Measurements from ENCODE around the gene NFKB1. TPM values are rescaled to one million over a fixed set of nuclear protein-coding genes. Genes with fewer than 3 reads are reported as not detected.

The NFKB1 gene
- total and polyA plus RNA-seq, 9 of the 15 experiments (the other 6 are each of a cell fraction or from before 2014, with no cell fraction given): 2.4 to 14.5 (median 10.3) TPM

- peaks cover 13 to 18% of the 10 kb centered on the region in 2 experiments; a peak in 4 of 5 replicates for H3K4me1 ChIP-seq (replicated peaks in 1 of 2; ENCODE audit: control insufficient read depth in 2 of 2, insufficient read depth in 2 of 2, low read length in 2 of 2)
- H3K36me3 ChIP-seq (ENCODE audit: control insufficient read depth, insufficient read depth, low read length): no peaks in the 10 kb centered on the region
- WGBS (ENCODE audit: insufficient coverage, low coverage, missing lambda C conversion rate): no CpG with 5 or more reads among the region's 44 CpGs
- POLR2A ChIA-PET: interaction anchor here (0.7 kb wide), 1 partner anchor 331 kb away, joined by 4 read pairs; no protein-coding TSS in a partner anchor
- peak overlapping the region; percentile 93 for H2AFZ ChIP-seq (ENCODE audit: low read depth, low read length)
- peak overlapping the region; percentile 91 for H3K27ac ChIP-seq (ENCODE audit: extremely low read depth, low read depth, low read length)
- ATAC-seq (peak; percentile 77), FAIRE-seq (no peak), DNase-seq (ENCODE audit: extremely low read depth in 1 of 4, low spot score in 3 of 4) (peak in 2 of 4 experiments; percentile 61)
- no peaks in the 10 kb centered on the region for H4K20me1 ChIP-seq (replicated peaks; ENCODE audit: control insufficient read depth, insufficient read depth, low read length)
- no peaks in the 10 kb centered on the region for H3K9me3 ChIP-seq (replicated peaks; ENCODE audit: control insufficient read depth, insufficient read depth, low read depth, low read length)
- intact Hi-C loops (cut with micrococcal nuclease): loop anchor here (5.0 kb wide), 4 partner anchors 54 to 506 kb away; partner anchors contain the start of gene UBE2D3
- peak overlapping the region; percentile 81 for H3K4me3 ChIP-seq
- peaks cover 29% of the 10 kb centered on the region for H3K79me2 ChIP-seq (ENCODE audit: control insufficient read depth, insufficient read depth, low read length)
- in situ Hi-C loops (cut with MboI): no loop called here
- no TSS peak for BruUV-seq (replicated peaks)
- CTCF ChIA-PET (ENCODE audit: low intra/inter-chr PET ratio): interaction anchor here (1.4 kb wide), 1 partner anchor 70 kb away, joined by 4 read pairs; no protein-coding TSS in a partner anchor
- peak overlapping the region; percentile 86 to 97 for H3K9ac ChIP-seq (ENCODE audit: insufficient read depth in 1 of 2, low read depth in 2 of 2, low read length in 2 of 2)
- peak overlapping the region; percentile 79; the same call in 1 of the 2 replicates for H3K4me2 ChIP-seq (ENCODE audit: insufficient read depth, low read length)
- H3K9me1 ChIP-seq (ENCODE audit: control insufficient read depth, insufficient read depth, low read length): no peaks in the 10 kb centered on the region
- H3K27me3 ChIP-seq (ENCODE audit: control insufficient read depth in 2 of 2, insufficient read depth in 2 of 2, low read length in 2 of 2): no peaks in the 10 kb centered on the region
- TF ChIP-seq SIN3B (IDR thresholded peaks at IDR 0.05; ENCODE audit: low read depth) (0 out of 2 replicates have a peak, but pooled peaks have one; percentile 24), POLR3A (IDR thresholded peaks at IDR 0.05; ENCODE audit: borderline replicate concordance, extremely low read depth, insufficient read depth, insufficient read length) (no peak), CHD1 (IDR thresholded peaks at IDR 0.05; ENCODE audit: low read length) (peak; percentile 28), ZNF551 (CRISPR knock-in tag; IDR thresholded peaks at IDR 0.05) (no peak), HSF4 (CRISPR knock-in tag; IDR thresholded peaks at IDR 0.05; ENCODE audit: borderline replicate concordance) (no peak), RB1 (IDR thresholded peaks at IDR 0.05; ENCODE audit: low read depth) (peak; percentile 74; the same call in 1 of the 2 replicates), NCOA4 (IDR thresholded peaks at IDR 0.05; ENCODE audit: partially characterized antibody) (no peak), HCFC1 (IDR thresholded peaks at IDR 0.05; ENCODE audit: low read depth, low read length) (no peak), CBFB (CRISPR knock-in tag; IDR thresholded peaks at IDR 0.05) (no peak), ZNF121 (CRISPR knock-in tag; conservative IDR thresholded peaks at IDR 0.05) (no peak), HMG20B (CRISPR knock-in tag; IDR thresholded peaks at IDR 0.05) (no peak), GATAD2B (IDR thresholded peaks at IDR 0.05; ENCODE audit: borderline replicate concordance) (0 out of 2 replicates have a peak, but pooled peaks have one; percentile 70), LEF1 (IDR thresholded peaks at IDR 0.05) (no peak), YY1 (IDR thresholded peaks at IDR 0.05; ENCODE audit: borderline replicate concordance in 1 of 3, control insufficient read depth in 1 of 3, extremely low read depth in 1 of 3, insufficient read depth in 3 of 3, insufficient read length in 1 of 3, insufficient replicate concordance in 2 of 3, low read depth in 1 of 3, low read length in 2 of 3) (peak in 1 of 3 experiments; percentile 65), ZNF695 (CRISPR knock-in tag; IDR thresholded peaks at IDR 0.05) (no peak)
- TF ChIP-seq, protein P1, sequence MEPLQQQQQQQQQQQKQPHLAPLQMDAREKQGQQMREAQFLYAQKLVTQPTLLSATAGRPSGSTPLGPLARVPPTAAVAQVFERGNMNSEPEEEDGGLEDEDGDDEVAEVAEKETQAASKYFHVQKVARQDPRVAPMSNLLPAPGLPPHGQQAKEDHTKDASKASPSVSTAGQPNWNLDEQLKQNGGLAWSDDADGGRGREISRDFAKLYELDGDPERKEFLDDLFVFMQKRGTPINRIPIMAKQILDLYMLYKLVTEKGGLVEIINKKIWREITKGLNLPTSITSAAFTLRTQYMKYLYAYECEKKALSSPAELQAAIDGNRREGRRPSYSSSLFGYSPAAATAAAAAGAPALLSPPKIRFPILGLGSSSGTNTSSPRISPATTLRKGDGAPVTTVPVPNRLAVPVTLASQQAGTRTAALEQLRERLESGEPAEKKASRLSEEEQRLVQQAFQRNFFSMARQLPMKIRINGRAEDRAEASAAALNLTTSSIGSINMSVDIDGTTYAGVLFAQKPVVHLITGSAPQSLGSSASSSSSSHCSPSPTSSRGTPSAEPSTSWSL (CRISPR knock-in tag; IDR thresholded peaks at IDR 0.05; ENCODE audit: borderline replicate concordance): no peak
- TF ChIP-seq, protein P2, sequence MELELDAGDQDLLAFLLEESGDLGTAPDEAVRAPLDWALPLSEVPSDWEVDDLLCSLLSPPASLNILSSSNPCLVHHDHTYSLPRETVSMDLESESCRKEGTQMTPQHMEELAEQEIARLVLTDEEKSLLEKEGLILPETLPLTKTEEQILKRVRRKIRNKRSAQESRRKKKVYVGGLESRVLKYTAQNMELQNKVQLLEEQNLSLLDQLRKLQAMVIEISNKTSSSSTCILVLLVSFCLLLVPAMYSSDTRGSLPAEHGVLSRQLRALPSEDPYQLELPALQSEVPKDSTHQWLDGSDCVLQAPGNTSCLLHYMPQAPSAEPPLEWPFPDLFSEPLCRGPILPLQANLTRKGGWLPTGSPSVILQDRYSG (tag; conservative IDR thresholded peaks at IDR 0.05; ENCODE audit: low read depth): no peak
Measured at GRCh38 chr4:102501447-102501696, 213 bp downstream of the NFKB1 start.

All from K562 (cell line).